GM20000 (cell line): ENCODE data around the gene RANGRF.

Experiments used
- DNase-seq: peaks from one replicate; pipeline ENCODE4 v3.0.0; 2012; ENCODE audit warnings: low spot score
- CTCF ChIP-seq: IDR thresholded peaks from 2 replicates; pipeline ENCODE4 v1.5.1; 2012; ENCODE audit warnings: mild to moderate bottlenecking, control low read depth; ENCODE audit errors: extremely low read depth, missing control alignments

Gene RANGRF

GRCh38 chr17:8300627-8301242, 12.3 kb downstream of the RANGRF start:
- peak; percentile 86 for DNase-seq
- TF ChIP-seq CTCF = peak; percentile 95

GRCh38 chr17:8310601-8311123, 22.2 kb downstream of the RANGRF start:
- no peak for DNase-seq
- no peak for TF ChIP-seq CTCF

GRCh38 chr17:8311131-8311790, 22.8 kb downstream of the RANGRF start:
- DNase-seq = no peak
- TF ChIP-seq CTCF = no peak

GRCh38 chr17:8312251-8312650, 23.8 kb downstream of the RANGRF start:
- TF ChIP-seq CTCF = no peak
- DNase-seq = no peak

GRCh38 chr17:8312726-8313600, 24.5 kb downstream of the RANGRF start:
- TF ChIP-seq CTCF = no peak
- no peak for DNase-seq

GRCh38 chr17:8314797-8315763, 26.6 kb downstream of the RANGRF start:
- TF ChIP-seq CTCF = no peak
- no peak for DNase-seq
